ENCODE data around the gene TASP1. TPM values are rescaled to one million over a fixed set of nuclear protein-coding genes. Genes with fewer than 3 reads are reported as not detected.

TASP1 gene
- polyA plus RNA-seq, 1 donor (not counting 4 experiments of a cell fraction or from before 2014, with no cell fraction given): 17.4 TPM

GRCh38 chr20:13581451-13581850, 57.3 kb downstream of the TASP1 start:
- no peak for FAIRE-seq
- H3K4me2 ChIP-seq (ENCODE audit: control insufficient read depth, extremely low read depth, insufficient read depth, low read depth, low read length): no peak overlapping the region
- H3K9me3 ChIP-seq (ENCODE audit: control insufficient read depth, low read depth, low read length): no peaks in the 10 kb centered on the region
- H3K79me2 ChIP-seq (ENCODE audit: control insufficient read depth, insufficient read depth, low read length): peaks cover 3% of the 10 kb centered on the region
- DNase-seq (ENCODE audit: low read depth, low spot score): no peak
- no peaks in the 10 kb centered on the region for H3K9me1 ChIP-seq (ENCODE audit: control insufficient read depth, extremely low read depth, insufficient read depth, low read length)
- no peaks in the 10 kb centered on the region for H3K27me3 ChIP-seq (ENCODE audit: control insufficient read depth, extremely low read depth, insufficient read depth, low read length)
- dilution Hi-C loops (cut with MboI; ENCODE audit: extremely low pct_ligation_motif_present, low sequenced_read_pairs): no loop called here
- peaks cover 3 to 4% of the 10 kb centered on the region in 2 experiments for H3K36me3 ChIP-seq (ENCODE audit: control insufficient read depth in 2 of 2, extremely low read depth in 1 of 2, insufficient read depth in 2 of 2, low read length in 2 of 2)
- H2AFZ ChIP-seq (ENCODE audit: control insufficient read depth, low read length): no peak overlapping the region
- H3K4me3 ChIP-seq (ENCODE audit: control insufficient read depth in 2 of 3, extremely low read depth in 1 of 3, insufficient read depth in 2 of 3, low read depth in 1 of 3, low read length in 3 of 3): no peak overlapping the region
- no peak overlapping the region for H3K27ac ChIP-seq (ENCODE audit: control insufficient read depth, insufficient read depth, low read length)
- H4K20me1 ChIP-seq (ENCODE audit: control insufficient read depth, extremely low read depth, insufficient read depth, low read length): no peaks in the 10 kb centered on the region
- no peaks in the 10 kb centered on the region for H3K4me1 ChIP-seq (ENCODE audit: control insufficient read depth, extremely low read depth, insufficient read depth, low read length)
- TF ChIP-seq CTCF (optimal IDR thresholded peaks at IDR 0.05 in 1 of 3, IDR thresholded peaks at IDR 0.05 in 1 of 3, conservative IDR thresholded peaks at IDR 0.05 in 1 of 3; ENCODE audit: extremely low read depth in 1 of 3, insufficient read depth in 2 of 3, low read length in 3 of 3) (no peak), EZH2 (IDR thresholded peaks at IDR 0.05; ENCODE audit: low read length) (no peak)
- H3K9ac ChIP-seq (ENCODE audit: control insufficient read depth, extremely low read depth, insufficient read depth, low read length): no peak overlapping the region

- dilution Hi-C loops (cut with MboI; ENCODE audit: extremely low pct_ligation_motif_present, low sequenced_read_pairs): no loop called here
These were observed 58.0 kb downstream of the TASP1 start for GRCh38 chr20:13580707-13581106.

More at GRCh38 chr20:13580707-13581106, 58.0 kb downstream of the TASP1 start:
- Histone ChIP-seq H2AFZ (ENCODE audit: control insufficient read depth, low read length) (no peak overlapping the region), H4K20me1 (ENCODE audit: control insufficient read depth, extremely low read depth, insufficient read depth, low read length) (no peaks in the 10 kb centered on the region), H3K9ac (ENCODE audit: control insufficient read depth, extremely low read depth, insufficient read depth, low read length) (no peak overlapping the region), H3K4me2 (ENCODE audit: control insufficient read depth, extremely low read depth, insufficient read depth, low read depth, low read length) (no peak overlapping the region), H3K9me3 (ENCODE audit: control insufficient read depth, low read depth, low read length) (no peaks in the 10 kb centered on the region), H3K27me3 (ENCODE audit: control insufficient read depth, extremely low read depth, insufficient read depth, low read length) (no peaks in the 10 kb centered on the region), H3K27ac (ENCODE audit: control insufficient read depth, insufficient read depth, low read length) (no peak overlapping the region), H3K4me1 (ENCODE audit: control insufficient read depth, extremely low read depth, insufficient read depth, low read length) (no peaks in the 10 kb centered on the region), H3K79me2 (ENCODE audit: control insufficient read depth, insufficient read depth, low read length) (peaks cover 3% of the 10 kb centered on the region), H3K9me1 (ENCODE audit: control insufficient read depth, extremely low read depth, insufficient read depth, low read length) (no peaks in the 10 kb centered on the region), H3K4me3 (ENCODE audit: control insufficient read depth in 2 of 3, extremely low read depth in 1 of 3, insufficient read depth in 2 of 3, low read depth in 1 of 3, low read length in 3 of 3) (no peak overlapping the region), H3K36me3 (ENCODE audit: control insufficient read depth in 2 of 2, extremely low read depth in 1 of 2, insufficient read depth in 2 of 2, low read length in 2 of 2) (peaks cover 3 to 4% of the 10 kb centered on the region in 2 experiments)
- DNase-seq (ENCODE audit: low read depth, low spot score): no peak
- no peak for FAIRE-seq
- no peak for TF ChIP-seq EZH2 (IDR thresholded peaks at IDR 0.05; ENCODE audit: low read length)
- no peak for TF ChIP-seq CTCF (optimal IDR thresholded peaks at IDR 0.05 in 1 of 3, IDR thresholded peaks at IDR 0.05 in 1 of 3, conservative IDR thresholded peaks at IDR 0.05 in 1 of 3; ENCODE audit: extremely low read depth in 1 of 3, insufficient read depth in 2 of 3, low read length in 3 of 3)
